GM23248 (cell line): ENCODE measurements around the gene CDC14B. TPM values are rescaled to one million over a fixed set of nuclear protein-coding genes. Genes with fewer than 3 reads are reported as not detected.

ENCODE experiments used
- DNase-seq: peaks from one replicate; pipeline ENCODE4 v3.0.0-alpha.2; 2015
- H2AFZ ChIP-seq: fragments of 200-600 bp; sonication (generic); 2 replicates; pipeline ENCODE4 v1.6.1; 2016; ENCODE audit warnings: antibody characterized with exemption
- H3F3A ChIP-seq: fragments of 200-600 bp; sonication (generic); 2 replicates; pipeline ENCODE4 v1.6.1; 2016; ENCODE audit warnings: mild to moderate bottlenecking, antibody characterized with exemption, mixed run types; ENCODE audit not compliant: insufficient read depth
- H3K27ac ChIP-seq: fragments of 200-600 bp; sonication (generic); 2 replicates; pipeline ENCODE4 v1.5.1; 2016; ENCODE audit warnings: mild to moderate bottlenecking
- H3K27me3 ChIP-seq: fragments of 200-600 bp; sonication (generic); replicated peaks from 2 replicates; pipeline ENCODE4 v1.6.1; 2016; ENCODE audit warnings: mild to moderate bottlenecking; ENCODE audit not compliant: insufficient read depth
- H3K36me3 ChIP-seq: fragments of 200-600 bp; sonication (generic); 2 replicates; pipeline ENCODE4 v1.6.1; 2016; ENCODE audit warnings: low read depth, mild to moderate bottlenecking
- H3K4me1 ChIP-seq: fragments of 200-600 bp; sonication (generic); 2 replicates; pipeline ENCODE4 v1.6.1; 2016; ENCODE audit warnings: mild to moderate bottlenecking; ENCODE audit not compliant: insufficient read depth
- H3K4me2 ChIP-seq: fragments of 200-600 bp; sonication (generic); one replicate; pipeline ENCODE4 v1.6.1; 2016; ENCODE audit warnings: mild to moderate bottlenecking; ENCODE audit not compliant: unreplicated experiment
- H3K4me3 ChIP-seq: fragments of 200-600 bp; sonication (generic); 2 replicates; pipeline ENCODE4 v1.5.1; 2016; ENCODE audit warnings: mild to moderate bottlenecking
- H3K79me2 ChIP-seq: fragments of 200-600 bp; sonication (generic); 2 replicates; pipeline ENCODE4 v1.6.1; 2016; ENCODE audit warnings: mild to moderate bottlenecking; ENCODE audit not compliant: insufficient read depth
- H3K9ac ChIP-seq: fragments of 200-600 bp; sonication (generic); 2 replicates; pipeline ENCODE4 v1.6.1; 2016; ENCODE audit warnings: mild to moderate bottlenecking
- H3K9me2 ChIP-seq: fragments of 200-600 bp; sonication (generic); 2 replicates; pipeline ENCODE4 v1.6.1; 2016; ENCODE audit warnings: mixed run types, mild to moderate bottlenecking, moderate library complexity; ENCODE audit not compliant: insufficient read depth
- H3K9me3 ChIP-seq: fragments of 200-600 bp; sonication (generic); one replicate; pipeline ENCODE4 v1.6.1; 2017; ENCODE audit warnings: low read depth
- H4K20me1 ChIP-seq: fragments of 200-600 bp; sonication (generic); 2 replicates; pipeline ENCODE4 v1.6.0; 2016; ENCODE audit not compliant: insufficient read depth
- EZH2 ChIP-seq: fragments of 200-600 bp; sonication (generic); IDR thresholded peaks from 2 replicates; pipeline ENCODE4 v1.6.1; 2018; ENCODE audit warnings: antibody characterized with exemption, mild to moderate bottlenecking; ENCODE audit not compliant: insufficient read depth, poor library complexity, severe bottlenecking
- EZH2phosphoT487 ChIP-seq: fragments of 200-600 bp; sonication (generic); IDR thresholded peaks from 2 replicates; pipeline ENCODE4 v1.6.1; 2018; ENCODE audit warnings: antibody characterized with exemption, moderate library complexity, mild to moderate bottlenecking, low read depth; ENCODE audit not compliant: insufficient read depth
- WGBS, 2 experiments: methylation state at CpG; one replicate each; pipeline ENCODE4 v1.1.6; 2015 to 2017; ENCODE audit warnings: low lambda C conversion rate in 2 of 2, low coverage in 1 of 2; ENCODE audit errors: missing lambda C conversion rate in 2 of 2; 5-methylcytosine and 5-hydroxymethylcytosine counted together
- in situ Hi-C: fragments of 300-500 bp; cut with MboI; formaldehyde crosslinking; loops from 2 replicates; pipeline ENCODE4 v1.15.0; 2020
- polyA plus RNA-seq: library from polyadenylated mRNA; unstranded; fragments of >200 nt; fragmentation: Nextera tagmentation; extraction: Ambion mirVana; gene quantifications from 2 replicates; pipeline ENCODE4 v1.2.1, GENCODE V29; 2016
- total RNA-seq: library from RNA; depleted of rRNA; stranded (reverse); fragments of >200 nt; shearing (Covaris generic); gene quantifications from 2 replicates; pipeline ENCODE4 v1.2.3, GENCODE V29; 2014

CDC14B gene
- total and polyA plus RNA-seq, 2 experiments from 2014 or later: 8.1 to 17.2 TPM

- H3K4me2 ChIP-seq: no peak overlapping the region
- WGBS, 2 experiments: 87% methylated on average over 6 of the region's 6 CpGs
Measured at GRCh38 chr9:96464426-96464825, 155.2 kb downstream of the CDC14B start.

GRCh38 chr9:96462541-96462940 lies 157.1 kb downstream of the CDC14B start:
- no peaks in the 10 kb centered on the region for H3K27me3 ChIP-seq
- H3K4me1 ChIP-seq: peaks cover 18% of the 10 kb centered on the region
- peaks cover 5% of the 10 kb centered on the region; the same call in 1 of the 2 replicates for H3K36me3 ChIP-seq
- peaks cover 23% of the 10 kb centered on the region for H3F3A ChIP-seq
- WGBS, 2 experiments: 93 to 98% methylated on average over 6 of the region's 6 CpGs
- H3K9ac ChIP-seq: no peak overlapping the region
- no peak overlapping the region for H2AFZ ChIP-seq
- H3K4me3 ChIP-seq: no peak overlapping the region
- DNase-seq: no peak
- no peak overlapping the region for H3K4me2 ChIP-seq
- no peaks in the 10 kb centered on the region for H3K9me3 ChIP-seq
- in situ Hi-C loops: no loop called here
- H4K20me1 ChIP-seq: no peaks in the 10 kb centered on the region
- H3K79me2 ChIP-seq: peaks cover 9% of the 10 kb centered on the region
- no peak for TF ChIP-seq EZH2
- no peaks in the 10 kb centered on the region for H3K9me2 ChIP-seq
- no peak overlapping the region for H3K27ac ChIP-seq

More at GRCh38 chr9:96464426-96464825, 155.2 kb downstream of the CDC14B start:
- Histone ChIP-seq H3F3A (peaks cover 19% of the 10 kb centered on the region), H3K79me2 (peaks cover 8% of the 10 kb centered on the region; the same call in 1 of the 2 replicates), H2AFZ (no peak overlapping the region), H3K9ac (no peak overlapping the region), H3K4me3 (no peak overlapping the region), H3K36me3 (no peaks in the 10 kb centered on the region; the same call in 1 of the 2 replicates), H3K9me3 (no peaks in the 10 kb centered on the region), H3K4me1 (peaks cover 18% of the 10 kb centered on the region), H4K20me1 (no peaks in the 10 kb centered on the region), H3K27ac (no peak overlapping the region), H3K9me2 (no peaks in the 10 kb centered on the region), H3K27me3 (no peaks in the 10 kb centered on the region)
- DNase-seq: no peak
- TF ChIP-seq EZH2phosphoT487 (no peak), EZH2 (no peak)
- in situ Hi-C loops: no loop called here

DNA sequence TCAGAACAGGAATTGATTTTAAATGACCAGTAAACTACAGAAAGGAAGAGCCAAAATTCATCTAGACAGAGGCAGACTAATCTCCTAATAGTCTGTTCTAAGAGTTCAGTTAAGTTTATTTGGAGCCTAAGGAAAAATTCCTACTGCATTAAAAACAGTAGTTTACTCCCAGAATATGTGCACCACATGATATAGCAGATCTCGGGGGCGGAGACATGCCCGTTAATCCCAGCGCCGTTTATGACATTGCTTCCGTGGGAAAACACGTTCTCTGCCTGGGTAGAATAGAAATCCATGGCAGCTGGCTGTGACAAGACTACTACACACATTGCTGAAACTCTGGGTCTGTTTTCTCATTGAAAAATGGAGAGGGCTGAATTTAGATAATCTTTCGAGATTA lies 158.3 kb downstream of the CDC14B start:
- Histone ChIP-seq H3K27ac (peak overlapping the region; percentile 74), H3K9me3 (no peaks in the 10 kb centered on the region), H3K4me2 (peak overlapping the region; percentile 79), H3K9ac (peak overlapping the region; percentile 58), H4K20me1 (no peaks in the 10 kb centered on the region), H3K79me2 (peaks cover 17% of the 10 kb centered on the region), H3F3A (peaks cover 23% of the 10 kb centered on the region), H3K9me2 (no peaks in the 10 kb centered on the region), H3K4me1 (peaks cover 18% of the 10 kb centered on the region), H3K4me3 (peak overlapping the region; percentile 48), H3K36me3 (peaks cover 5% of the 10 kb centered on the region; the same call in 1 of the 2 replicates), H2AFZ (no peak overlapping the region), H3K27me3 (no peaks in the 10 kb centered on the region)
- in situ Hi-C loops: no loop called here
- TF ChIP-seq EZH2phosphoT487 (no peak), EZH2 (no peak)
- 74 to 77% methylated on average over 8 of the region's 8 CpGs for WGBS, 2 experiments
- no peak for DNase-seq

DNA sequence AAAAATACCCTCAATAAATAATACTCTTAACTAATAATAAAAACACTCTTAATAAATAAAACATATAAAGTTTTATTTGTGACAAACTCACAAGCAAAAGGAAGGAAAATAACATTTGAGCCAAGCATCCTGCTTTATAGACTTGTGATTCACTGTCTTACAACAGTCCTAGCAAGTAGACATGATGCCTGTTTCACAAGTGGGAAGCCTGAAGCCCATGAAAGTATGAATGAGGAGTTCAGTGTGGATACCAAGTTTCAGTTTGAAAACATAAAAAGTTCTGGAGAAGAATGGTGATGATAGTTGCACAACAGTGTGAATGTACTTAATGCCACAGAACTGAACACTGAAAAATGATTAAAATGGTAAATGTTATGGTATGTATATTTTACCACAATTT lies 158.8 kb downstream of the CDC14B start:
- in situ Hi-C loops: no loop called here
- Histone ChIP-seq H3K9me2 (no peaks in the 10 kb centered on the region), H3K4me3 (peak overlapping the region; percentile 48), H2AFZ (no peak overlapping the region), H3K36me3 (peaks cover 5% of the 10 kb centered on the region; the same call in 1 of the 2 replicates), H3K4me2 (peak overlapping the region; percentile 79), H3K27ac (peak overlapping the region; percentile 74), H3K27me3 (no peaks in the 10 kb centered on the region), H4K20me1 (no peaks in the 10 kb centered on the region), H3K4me1 (peaks cover 18% of the 10 kb centered on the region), H3K9me3 (no peaks in the 10 kb centered on the region), H3K9ac (peak overlapping the region; percentile 58), H3F3A (peaks cover 23% of the 10 kb centered on the region), H3K79me2 (peaks cover 22% of the 10 kb centered on the region)
- TF ChIP-seq EZH2phosphoT487 (no peak), EZH2 (no peak)
- DNase-seq: peak; percentile 91

DNA sequence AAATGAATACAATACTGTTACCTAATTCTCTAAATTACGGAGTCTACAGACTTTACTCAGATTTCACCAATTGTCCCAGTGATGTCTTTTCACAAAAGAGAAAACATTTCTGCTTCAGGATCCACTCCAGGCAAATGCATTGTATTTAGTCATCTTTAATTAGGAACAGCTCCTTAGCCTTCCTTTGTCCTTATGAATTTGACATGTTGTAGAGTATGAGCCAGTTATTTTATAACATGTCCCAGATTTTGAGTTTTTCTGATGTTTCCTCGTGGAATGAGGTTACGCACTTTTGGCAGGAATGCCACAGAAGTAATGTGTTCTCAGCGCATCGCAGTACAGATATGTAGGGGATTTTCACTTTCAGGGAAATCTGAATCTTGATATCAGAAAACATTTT lies 159.2 kb downstream of the CDC14B start:
- Histone ChIP-seq H3K9me3 (no peaks in the 10 kb centered on the region), H3K4me1 (peaks cover 18% of the 10 kb centered on the region), H3K36me3 (peaks cover 5% of the 10 kb centered on the region; the same call in 1 of the 2 replicates), H3K4me3 (peak overlapping the region; percentile 48), H3K9ac (peak overlapping the region; percentile 58), H2AFZ (no peak overlapping the region), H3F3A (peaks cover 23% of the 10 kb centered on the region), H3K9me2 (no peaks in the 10 kb centered on the region), H3K4me2 (peak overlapping the region; percentile 79), H3K27ac (peak overlapping the region; percentile 74), H3K79me2 (peaks cover 26% of the 10 kb centered on the region), H3K27me3 (no peaks in the 10 kb centered on the region), H4K20me1 (no peaks in the 10 kb centered on the region)
- in situ Hi-C loops: no loop called here
- WGBS, 2 experiments: 4% methylated on average over 5 of the region's 5 CpGs
- TF ChIP-seq EZH2: no peak
- DNase-seq: peak; percentile 74
